HUES64 (cell line): Measurements from ENCODE around the gene JAM2.
A peak's percentile ranks its signal among the peaks of the same experiment; 100 is the strongest.

Experiments used
- H3K27ac ChIP-seq: 2 replicates; pipeline ENCODE4 v1.7.0; 2013; ENCODE audit warnings: low read depth, low read length, inconsistent platforms
- H3K27me3 ChIP-seq: 2 replicates; pipeline ENCODE4 v1.6.1; 2013; ENCODE audit warnings: mild to moderate bottlenecking, low read length; ENCODE audit not compliant: insufficient read depth
- H3K36me3 ChIP-seq: 2 replicates; pipeline ENCODE4 v1.6.1; 2013; ENCODE audit warnings: mild to moderate bottlenecking, low read length; ENCODE audit not compliant: insufficient read depth
- H3K4me1 ChIP-seq: 2 replicates; pipeline ENCODE4 v1.6.1; 2013; ENCODE audit warnings: mild to moderate bottlenecking, low read length, moderate library complexity; ENCODE audit not compliant: insufficient read depth
- H3K4me3 ChIP-seq: 2 replicates; pipeline ENCODE4 v1.5.1; 2013; ENCODE audit warnings: mild to moderate bottlenecking, low read length, moderate library complexity
- H3K9ac ChIP-seq: 2 replicates; pipeline ENCODE4 v1.6.1; 2013; ENCODE audit warnings: mild to moderate bottlenecking, low read depth, low read length
- H3K9me3 ChIP-seq: 2 replicates; pipeline ENCODE4 v1.6.1; 2013; ENCODE audit warnings: low read depth, low read length; ENCODE audit not compliant: insufficient read depth
- WGBS: fragments of 150-250, 120-280 bp; methylation state at CpG from one replicate; pipeline ENCODE4 v1.1.7; 2013; ENCODE audit warnings: missing lambda C conversion rate; 5-methylcytosine and 5-hydroxymethylcytosine counted together

Gene JAM2

DNA sequence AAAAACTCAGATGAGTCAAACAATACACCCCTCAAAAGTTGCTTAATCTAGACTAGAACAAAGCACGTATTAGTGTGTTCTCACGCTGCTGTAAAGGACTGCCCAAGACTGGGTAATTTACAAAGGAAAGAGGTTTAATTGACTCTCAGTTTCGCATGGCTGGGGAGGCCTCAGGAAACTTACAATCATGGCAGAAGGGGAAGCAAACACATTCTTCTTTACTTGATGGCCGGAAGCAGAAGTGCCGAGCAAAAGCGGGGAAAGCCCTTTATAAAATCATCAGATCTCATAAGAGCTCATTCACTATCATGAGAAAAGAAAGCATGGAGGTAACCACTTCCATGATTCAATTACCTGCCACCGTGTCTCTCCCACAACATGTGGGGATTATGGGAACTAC is 10.1 kb downstream of the JAM2 start:
- no peaks in the 10 kb centered on the region for H3K4me1 ChIP-seq
- 85% methylated on average over 7 of the region's 7 CpGs for WGBS
- no peaks in the 10 kb centered on the region for H3K27me3 ChIP-seq
- no peaks in the 10 kb centered on the region for H3K36me3 ChIP-seq
- H3K4me3 ChIP-seq: no peak overlapping the region
- no peaks in the 10 kb centered on the region for H3K9me3 ChIP-seq
- no peak overlapping the region for H3K27ac ChIP-seq
- H3K9ac ChIP-seq: no peak overlapping the region

DNA sequence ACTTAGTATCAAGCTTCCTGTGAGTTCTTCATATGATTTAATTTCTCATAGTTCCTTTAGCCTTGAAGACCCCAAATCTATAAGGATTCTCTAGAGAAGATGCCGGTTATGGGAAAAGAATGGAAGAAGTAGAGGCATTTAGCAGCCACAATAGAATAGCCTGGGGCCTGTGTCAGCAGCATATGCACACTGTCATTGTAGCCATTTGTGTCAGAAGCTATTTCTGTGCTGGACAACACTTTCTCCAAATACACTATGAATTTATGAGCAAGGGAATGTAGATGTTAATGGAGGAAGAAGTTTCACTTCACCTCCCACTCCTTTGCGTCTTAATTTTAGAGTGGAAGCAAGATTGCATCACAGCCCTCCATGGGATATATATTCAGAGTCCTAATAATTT is 17.4 kb downstream of the JAM2 start:
- WGBS: 100% methylated on average over 1 of the region's 2 CpGs
- Histone ChIP-seq H3K9ac (no peak overlapping the region), H3K9me3 (peaks cover 4% of the 10 kb centered on the region; the same call in 1 of the 2 replicates), H3K4me3 (no peak overlapping the region), H3K27me3 (no peaks in the 10 kb centered on the region), H3K4me1 (peaks cover 23% of the 10 kb centered on the region), H3K27ac (no peak overlapping the region), H3K36me3 (no peaks in the 10 kb centered on the region)

DNA sequence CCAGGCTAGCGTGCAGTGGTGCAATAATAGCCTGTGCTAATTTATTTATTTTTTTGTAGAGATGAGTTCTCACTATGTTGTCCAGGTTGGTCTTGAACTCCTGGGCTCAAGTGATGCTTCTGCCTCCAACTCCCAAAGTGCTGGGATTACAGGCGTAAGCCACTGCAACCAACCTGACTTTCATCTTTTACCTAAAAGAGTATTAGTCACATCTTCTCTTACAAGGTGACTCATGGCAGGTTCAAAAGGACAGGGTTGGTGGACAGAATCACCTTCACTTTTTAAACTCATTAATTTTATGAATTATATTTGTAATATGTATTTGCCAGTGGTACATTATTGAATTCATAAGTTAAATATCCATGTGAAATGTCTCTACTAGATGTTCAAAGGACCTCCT is 18.1 kb downstream of the JAM2 start:
- Histone ChIP-seq H3K27me3 (no peaks in the 10 kb centered on the region), H3K9ac (no peak overlapping the region), H3K4me3 (no peak overlapping the region), H3K36me3 (no peaks in the 10 kb centered on the region), H3K4me1 (peaks cover 23% of the 10 kb centered on the region), H3K27ac (no peak overlapping the region), H3K9me3 (peaks cover 4% of the 10 kb centered on the region; the same call in 1 of the 2 replicates)
- 95% methylated on average over 2 of the region's 2 CpGs for WGBS

- peaks cover 4% of the 10 kb centered on the region; the same call in 1 of the 2 replicates for H3K9me3 ChIP-seq
- no peaks in the 10 kb centered on the region for H3K27me3 ChIP-seq
- H3K4me3 ChIP-seq: peak overlapping the region; percentile 20; the same call in 1 of the 2 replicates
- H3K27ac ChIP-seq: peak overlapping the region; percentile 95
- peak overlapping the region; percentile 37 for H3K9ac ChIP-seq
- H3K36me3 ChIP-seq: no peaks in the 10 kb centered on the region
- H3K4me1 ChIP-seq: peaks cover 23% of the 10 kb centered on the region
- WGBS: 18% methylated on average over 1 of the region's 1 CpG
These were observed 19.5 kb downstream of the JAM2 start for GRCh38 chr21:25658427-25659035.

GRCh38 chr21:25660233-25660632 is 21.2 kb downstream of the JAM2 start:
- no peaks in the 10 kb centered on the region for H3K27me3 ChIP-seq
- no peak overlapping the region for H3K9ac ChIP-seq
- no peak overlapping the region for H3K27ac ChIP-seq
- H3K36me3 ChIP-seq: no peaks in the 10 kb centered on the region
- no CpG with 5 or more reads among the region's 1 CpG for WGBS
- H3K9me3 ChIP-seq: no peaks in the 10 kb centered on the region
- peaks cover 23% of the 10 kb centered on the region for H3K4me1 ChIP-seq
- no peak overlapping the region for H3K4me3 ChIP-seq

DNA sequence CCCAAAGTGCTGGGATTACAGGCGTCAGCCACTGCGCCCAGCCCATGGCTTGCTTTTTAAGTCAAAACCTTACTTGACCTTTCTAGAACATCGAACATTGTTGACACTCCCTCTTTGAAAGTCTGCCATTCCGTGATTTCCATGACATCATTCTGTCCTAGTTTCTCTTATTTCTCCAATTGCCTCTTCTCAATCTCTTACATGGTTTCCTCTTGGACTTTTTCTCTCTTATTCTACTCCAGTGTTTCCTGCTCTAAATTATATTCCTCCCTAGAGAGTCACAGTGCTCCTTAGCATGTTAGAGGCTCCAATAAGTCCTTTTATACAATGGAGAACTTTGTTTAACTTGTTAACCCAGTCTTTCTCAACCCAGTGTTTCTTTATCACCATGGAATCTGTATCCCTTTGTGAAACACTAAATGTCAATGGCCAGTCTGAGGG is 25.5 kb downstream of the JAM2 start:
- no peak overlapping the region for H3K9ac ChIP-seq
- no peaks in the 10 kb centered on the region for H3K27me3 ChIP-seq
- no peaks in the 10 kb centered on the region for H3K36me3 ChIP-seq
- H3K4me1 ChIP-seq: peaks cover 3% of the 10 kb centered on the region; the same call in 1 of the 2 replicates
- no peak overlapping the region for H3K27ac ChIP-seq
- H3K4me3 ChIP-seq: no peak overlapping the region
- no peaks in the 10 kb centered on the region for H3K9me3 ChIP-seq
- 95% methylated on average over 4 of the region's 4 CpGs for WGBS

- Histone ChIP-seq H3K4me1 (no peaks in the 10 kb centered on the region), H3K9me3 (no peaks in the 10 kb centered on the region), H3K36me3 (no peaks in the 10 kb centered on the region), H3K9ac (no peak overlapping the region), H3K27me3 (no peaks in the 10 kb centered on the region), H3K4me3 (no peak overlapping the region), H3K27ac (no peak overlapping the region)
These were observed 31.7 kb downstream of the JAM2 start for GRCh38 chr21:25670726-25671125.

GRCh38 chr21:25676451-25676850 is 37.4 kb downstream of the JAM2 start:
- Histone ChIP-seq H3K4me3 (no peak overlapping the region), H3K9me3 (no peaks in the 10 kb centered on the region), H3K36me3 (no peaks in the 10 kb centered on the region), H3K4me1 (no peaks in the 10 kb centered on the region), H3K27me3 (no peaks in the 10 kb centered on the region), H3K9ac (no peak overlapping the region), H3K27ac (no peak overlapping the region)

GRCh38 chr21:25682382-25682781 is 43.3 kb downstream of the JAM2 start:
- 79% methylated on average over 9 of the region's 9 CpGs for WGBS
- no peaks in the 10 kb centered on the region for H3K9me3 ChIP-seq
- H3K4me1 ChIP-seq: no peaks in the 10 kb centered on the region
- no peak overlapping the region for H3K9ac ChIP-seq
- no peak overlapping the region for H3K27ac ChIP-seq
- H3K36me3 ChIP-seq: no peaks in the 10 kb centered on the region
- H3K4me3 ChIP-seq: no peak overlapping the region
- no peaks in the 10 kb centered on the region for H3K27me3 ChIP-seq

DNA sequence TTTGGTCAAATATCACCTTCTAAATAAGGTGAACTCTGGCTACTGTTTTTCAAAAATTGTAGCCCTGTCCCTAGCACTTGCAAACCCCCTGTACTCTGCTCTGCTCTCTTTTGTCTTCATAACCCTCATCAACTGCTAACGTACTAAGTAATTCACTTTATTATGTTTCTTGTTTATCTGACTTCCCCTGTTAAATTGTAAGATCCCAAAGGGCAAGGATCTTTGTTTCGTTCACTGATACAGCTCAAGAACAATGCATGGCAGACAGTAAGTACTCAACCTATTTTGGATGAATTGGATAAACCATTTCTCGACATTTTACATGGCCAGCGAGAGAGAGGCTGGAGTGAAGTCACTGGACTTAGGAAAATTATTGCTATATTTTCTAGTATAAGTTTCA is 48.7 kb downstream of the JAM2 start:
- Histone ChIP-seq H3K27me3 (no peaks in the 10 kb centered on the region), H3K4me1 (no peaks in the 10 kb centered on the region), H3K27ac (no peak overlapping the region), H3K9me3 (no peaks in the 10 kb centered on the region), H3K36me3 (no peaks in the 10 kb centered on the region), H3K9ac (no peak overlapping the region), H3K4me3 (no peak overlapping the region)
- 92% methylated on average over 4 of the region's 4 CpGs for WGBS

DNA sequence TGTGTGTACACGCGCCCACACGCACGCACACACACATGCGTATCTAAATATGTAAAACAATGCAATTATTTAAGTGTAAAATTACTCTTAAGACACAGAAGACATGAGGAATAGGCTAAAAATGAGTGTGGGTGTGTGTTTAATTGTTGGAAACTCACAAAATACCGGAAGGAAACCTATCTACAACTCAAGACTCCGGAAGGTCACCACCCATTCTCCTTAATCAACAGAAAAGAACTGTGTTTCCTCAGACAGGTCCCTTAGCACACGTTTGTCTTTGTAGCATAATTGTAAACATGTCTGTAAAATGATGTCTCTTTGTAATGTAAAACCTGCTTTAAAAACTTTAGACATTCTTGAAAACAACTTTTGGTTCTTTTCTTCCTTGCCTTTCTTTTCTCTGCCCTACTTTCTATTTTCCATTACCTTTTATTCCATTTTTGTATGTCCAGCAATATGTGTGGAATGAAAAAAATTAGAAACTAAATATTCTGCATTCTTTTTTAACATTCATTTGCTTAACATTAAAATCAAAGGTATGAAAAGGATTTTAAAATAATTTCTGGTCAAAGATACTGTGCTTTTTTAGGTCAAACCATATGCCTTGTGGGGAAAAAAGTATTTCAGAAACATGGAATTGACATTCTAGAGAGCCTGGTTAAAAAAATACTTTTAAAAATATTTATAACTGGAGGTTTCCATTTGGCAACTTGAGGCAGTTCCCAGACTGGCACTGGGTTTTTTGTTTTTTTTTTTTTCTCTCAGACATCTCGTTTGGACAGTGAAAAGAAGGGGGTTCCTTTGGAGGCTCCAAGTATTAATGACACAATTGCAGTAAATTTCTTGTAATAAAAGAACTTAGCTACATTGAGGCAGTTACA is 49.5 kb downstream of the JAM2 start:
- Histone ChIP-seq H3K9me3 (no peaks in the 10 kb centered on the region), H3K27me3 (no peaks in the 10 kb centered on the region), H3K4me1 (no peaks in the 10 kb centered on the region), H3K27ac (no peak overlapping the region), H3K36me3 (no peaks in the 10 kb centered on the region), H3K4me3 (no peak overlapping the region), H3K9ac (no peak overlapping the region)
- 92% methylated on average over 3 of the region's 9 CpGs for WGBS
